H9 (cell line): Measurements from ENCODE around the gene TMEM125. TPM values are rescaled to one million over a fixed set of nuclear protein-coding genes. Genes with fewer than 3 reads are reported as not detected.

Experiments
- DNase-seq: peaks from one replicate; pipeline ENCODE4 v3.0.0-alpha.2; 2017
- H2AFZ ChIP-seq: one replicate; pipeline ENCODE4 v1.6.1; 2013; ENCODE audit warnings: mild to moderate bottlenecking, low read length, control low read depth, moderate library complexity
- H2AK5ac ChIP-seq: 2 replicates; pipeline ENCODE4 v1.6.1; 2013; ENCODE audit warnings: low read length, control low read depth, mixed read lengths; ENCODE audit not compliant: insufficient read length
- H2BK120ac ChIP-seq: one replicate; pipeline ENCODE4 v1.6.1; 2013; ENCODE audit warnings: low read depth, mild to moderate bottlenecking, low read length, control low read depth, inconsistent platforms; ENCODE audit not compliant: poor library complexity, severe bottlenecking
- H2BK12ac ChIP-seq: 2 replicates; pipeline ENCODE4 v1.6.1; 2013; ENCODE audit warnings: low read length, control low read depth, mixed read lengths, low read depth; ENCODE audit not compliant: insufficient read length
- H2BK15ac ChIP-seq: 2 replicates; pipeline ENCODE4 v1.6.1; 2013; ENCODE audit warnings: low read depth, low read length, control low read depth
- H2BK20ac ChIP-seq: one replicate; pipeline ENCODE4 v1.6.1; 2013; ENCODE audit warnings: low read depth, mild to moderate bottlenecking, low read length, control low read depth, inconsistent platforms; ENCODE audit not compliant: poor library complexity, severe bottlenecking
- H2BK5ac ChIP-seq: 2 replicates; pipeline ENCODE4 v1.6.1; 2013; ENCODE audit warnings: low read length, control low read depth, mixed read lengths; ENCODE audit not compliant: insufficient read length
- H3K14ac ChIP-seq: 2 replicates; pipeline ENCODE4 v1.6.1; 2013; ENCODE audit warnings: low read length, control low read depth; ENCODE audit not compliant: insufficient read depth
- H3K18ac ChIP-seq: 2 replicates; pipeline ENCODE4 v1.6.1; 2013; ENCODE audit warnings: low read depth, mild to moderate bottlenecking, mixed read lengths, low read length, control low read depth; ENCODE audit not compliant: insufficient read length
- H3K23ac ChIP-seq: 2 replicates; pipeline ENCODE4 v1.6.1; 2013; ENCODE audit warnings: low read length, control low read depth, mixed read lengths, low read depth; ENCODE audit not compliant: insufficient read length
- H3K23me2 ChIP-seq: 2 replicates; pipeline ENCODE4 v1.6.1; 2013; ENCODE audit warnings: low read depth, mild to moderate bottlenecking, mixed read lengths, low read length, control low read depth; ENCODE audit not compliant: insufficient read length, poor library complexity, severe bottlenecking
- H3K27ac ChIP-seq: 2 replicates; pipeline ENCODE4 v1.5.1; 2013; ENCODE audit warnings: low read length, control low read depth, mixed read lengths, low read depth; ENCODE audit not compliant: insufficient read length
- H3K27me3 ChIP-seq: 2 replicates; pipeline ENCODE4 v1.6.1; 2013; ENCODE audit warnings: low read length, control low read depth, inconsistent platforms; ENCODE audit not compliant: insufficient read depth
- H3K4ac ChIP-seq: 2 replicates; pipeline ENCODE4 v1.6.1; 2013; ENCODE audit warnings: low read depth, mild to moderate bottlenecking, control low read depth, inconsistent platforms, low read length, moderate library complexity
- H3K4me1 ChIP-seq: 2 replicates; pipeline ENCODE4 v1.6.1; 2013; ENCODE audit warnings: low read length, control low read depth, inconsistent platforms; ENCODE audit not compliant: insufficient read depth
- H3K4me2 ChIP-seq: 2 replicates; pipeline ENCODE4 v1.6.1; 2013; ENCODE audit warnings: low read length, control low read depth, mixed read lengths; ENCODE audit not compliant: insufficient read length, insufficient read depth
- H3K56ac ChIP-seq: 2 replicates; pipeline ENCODE4 v1.6.1; 2013; ENCODE audit warnings: low read depth, mild to moderate bottlenecking, mixed read lengths, low read length, control low read depth; ENCODE audit not compliant: insufficient read length
- H3K79me1 ChIP-seq: 2 replicates; pipeline ENCODE4 v1.6.1; 2013; ENCODE audit warnings: low read depth, mild to moderate bottlenecking, moderate library complexity, low read length, control low read depth, inconsistent platforms; ENCODE audit not compliant: insufficient read depth, poor library complexity, severe bottlenecking
- H3K79me2 ChIP-seq: 2 replicates; pipeline ENCODE4 v1.6.1; 2013; ENCODE audit warnings: low read length, control low read depth, inconsistent platforms; ENCODE audit not compliant: insufficient read depth
- H3K9ac ChIP-seq: 2 replicates; pipeline ENCODE4 v1.6.1; 2013; ENCODE audit warnings: low read length, control low read depth, mixed read lengths; ENCODE audit not compliant: insufficient read length; ENCODE audit errors: extremely low read depth
- H3K9me3 ChIP-seq: one replicate; pipeline ENCODE4 v1.6.1; 2013; ENCODE audit warnings: low read depth, low read length, inconsistent platforms; ENCODE audit not compliant: control insufficient read depth
- H3T11ph ChIP-seq: one replicate; pipeline ENCODE4 v1.6.1; 2013; ENCODE audit warnings: mild to moderate bottlenecking, low read length, control low read depth, inconsistent platforms
- H4K20me1 ChIP-seq: one replicate; pipeline ENCODE4 v1.6.1; 2013; ENCODE audit not compliant: control insufficient read depth, insufficient read length, insufficient read depth
- H4K5ac ChIP-seq: 2 replicates; pipeline ENCODE4 v1.6.1; 2013; ENCODE audit warnings: low read depth, mild to moderate bottlenecking, mixed read lengths, low read length, control low read depth; ENCODE audit not compliant: insufficient read length
- H4K8ac ChIP-seq: replicated peaks from 2 replicates; pipeline ENCODE4 v1.6.1; 2013; ENCODE audit warnings: low read length, control low read depth, mixed read lengths, low read depth; ENCODE audit not compliant: insufficient read length
- H4K91ac ChIP-seq: 2 replicates; pipeline ENCODE4 v1.6.1; 2013; ENCODE audit warnings: low read depth, mild to moderate bottlenecking, moderate library complexity, mixed read lengths, low read length, control low read depth; ENCODE audit not compliant: insufficient read length
- H3K27ac Mint-ChIP-seq, 3 experiments: 2 replicates in 2 of 3; 3 replicates in 1 of 3; pipeline ENCODE4 v1.8.0; 2020 to 2021; ENCODE audit warnings: mixed read lengths in 3 of 3, mild to moderate bottlenecking in 1 of 3, moderate library complexity in 1 of 3
- H3K27me3 Mint-ChIP-seq: 2 replicates; pipeline ENCODE4 v1.8.0; 2021; ENCODE audit warnings: low read depth, mild to moderate bottlenecking, moderate library complexity, mixed read lengths
- H3K36me3 Mint-ChIP-seq, 3 experiments: 2 replicates in 2 of 3; 3 replicates in 1 of 3; pipeline ENCODE4 v1.8.0; 2020 to 2021; ENCODE audit warnings: low read depth in 3 of 3, mixed read lengths in 3 of 3; ENCODE audit not compliant: insufficient read depth in 1 of 3
- H3K4me1 Mint-ChIP-seq, 2 experiments: 2 replicates each; pipeline ENCODE4 v1.8.0; 2020; ENCODE audit warnings: mixed read lengths in 2 of 2
- H3K4me3 Mint-ChIP-seq, 2 experiments: 2 replicates in 1 of 2; 3 replicates in 1 of 2; pipeline ENCODE4 v1.8.0; 2020 to 2021; ENCODE audit warnings: mild to moderate bottlenecking in 2 of 2, mixed read lengths in 2 of 2, moderate library complexity in 1 of 2
- H3K9me3 Mint-ChIP-seq, 2 experiments: 2 replicates in 1 of 2; 3 replicates in 1 of 2; pipeline ENCODE4 v1.8.0; 2020; ENCODE audit warnings: mild to moderate bottlenecking in 2 of 2, mixed read lengths in 2 of 2, moderate library complexity in 1 of 2
- WGBS: extraction: QIAGEN DNeasy Blood & Tissue Kit; methylation state at CpG from one replicate; pipeline ENCODE4 v1.1.7; 2013; ENCODE audit warnings: missing lambda C conversion rate, low lambda C conversion rate, mixed read lengths; ENCODE audit not compliant: insufficient read length; ENCODE audit errors: extremely low coverage; 5-methylcytosine and 5-hydroxymethylcytosine counted together
- total RNA-seq: library from RNA; stranded (reverse); gene quantifications from 2 replicates; pipeline ENCODE4 v1.2.1, GENCODE V29; 2021
- TF ChIP-seq, protein P1 (sequence below): fragments of 200-600 bp; sonication (generic); conservative IDR thresholded peaks from 3 replicates; pipeline ENCODE4 v1.8.0; 2021; ENCODE audit warnings: antibody characterized with exemption, mild to moderate bottlenecking

Gene TMEM125
- total RNA-seq, 1 experiment from 2014 or later: 19.6 TPM

DNA sequence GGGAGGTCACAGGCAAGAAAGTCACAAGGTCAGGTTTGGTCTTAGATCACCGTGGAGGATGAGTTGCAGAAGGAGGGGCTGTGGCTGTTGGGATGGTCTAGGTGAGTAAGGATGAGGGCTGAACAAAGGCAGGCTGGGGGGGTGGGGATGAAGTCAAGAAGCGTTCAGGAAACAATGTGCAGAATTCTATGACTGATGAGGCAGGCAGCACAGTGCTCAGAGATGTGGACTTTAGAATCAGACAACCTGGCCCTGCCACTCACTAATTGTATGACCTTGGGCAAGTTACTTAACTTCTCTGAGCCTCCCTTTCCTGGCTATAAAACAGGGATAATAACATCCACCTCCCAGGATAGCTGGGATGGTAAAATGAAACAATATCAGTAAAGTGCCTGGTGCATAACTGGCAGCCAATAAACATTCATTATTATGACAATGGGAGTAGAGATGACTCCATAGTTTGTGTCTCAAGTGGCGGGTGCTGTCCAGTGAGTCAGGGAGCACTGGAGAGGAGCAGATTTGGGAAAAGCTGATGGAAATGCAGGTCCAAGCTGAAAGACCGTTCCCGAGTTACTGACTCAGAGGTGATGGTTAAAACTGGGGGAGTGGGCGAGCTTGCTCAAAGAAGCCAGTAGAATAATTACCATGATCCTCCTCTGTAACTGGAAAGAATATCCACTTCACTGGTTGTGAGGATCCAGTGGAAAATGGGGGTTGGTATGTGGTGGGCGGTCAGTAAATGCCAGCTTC is 33.1 kb downstream of the TMEM125 start:
- Mint-ChIP-seq H3K4me1 (peaks cover 27 to 40% of the 10 kb centered on the region in 2 experiments), H3K27ac (peak overlapping the region in 1 of 3 experiments; percentile 46; a peak in 2 of 7 replicates), H3K36me3 (no peaks in the 10 kb centered on the region; a peak in 1 of 7 replicates), H3K4me3 (no peak overlapping the region; a peak in 1 of 5 replicates), H3K9me3 (no peaks in the 10 kb centered on the region), H3K27me3 (peaks cover 12% of the 10 kb centered on the region)
- H3K9ac ChIP-seq: no peak overlapping the region
- H4K91ac ChIP-seq: no peak overlapping the region
- no peaks in the 10 kb centered on the region for H4K20me1 ChIP-seq
- no peak overlapping the region for H2BK120ac ChIP-seq
- no peak overlapping the region for H2BK12ac ChIP-seq
- no peak overlapping the region for H2BK15ac ChIP-seq
- no peak overlapping the region for H3T11ph ChIP-seq
- no peaks in the 10 kb centered on the region for H3K23me2 ChIP-seq
- H3K18ac ChIP-seq: no peak overlapping the region
- no peak overlapping the region for H2AK5ac ChIP-seq
- DNase-seq: no peak
- no peak overlapping the region for H2AFZ ChIP-seq
- no peak overlapping the region for H2BK5ac ChIP-seq
- H3K79me1 ChIP-seq: no peaks in the 10 kb centered on the region
- H3K27me3 ChIP-seq: no peaks in the 10 kb centered on the region
- H3K9me3 ChIP-seq: no peaks in the 10 kb centered on the region
- H2BK20ac ChIP-seq: no peak overlapping the region
- WGBS: no CpG with 5 or more reads among the region's 7 CpGs
- H3K4me2 ChIP-seq: no peak overlapping the region
- TF ChIP-seq, protein P1, sequence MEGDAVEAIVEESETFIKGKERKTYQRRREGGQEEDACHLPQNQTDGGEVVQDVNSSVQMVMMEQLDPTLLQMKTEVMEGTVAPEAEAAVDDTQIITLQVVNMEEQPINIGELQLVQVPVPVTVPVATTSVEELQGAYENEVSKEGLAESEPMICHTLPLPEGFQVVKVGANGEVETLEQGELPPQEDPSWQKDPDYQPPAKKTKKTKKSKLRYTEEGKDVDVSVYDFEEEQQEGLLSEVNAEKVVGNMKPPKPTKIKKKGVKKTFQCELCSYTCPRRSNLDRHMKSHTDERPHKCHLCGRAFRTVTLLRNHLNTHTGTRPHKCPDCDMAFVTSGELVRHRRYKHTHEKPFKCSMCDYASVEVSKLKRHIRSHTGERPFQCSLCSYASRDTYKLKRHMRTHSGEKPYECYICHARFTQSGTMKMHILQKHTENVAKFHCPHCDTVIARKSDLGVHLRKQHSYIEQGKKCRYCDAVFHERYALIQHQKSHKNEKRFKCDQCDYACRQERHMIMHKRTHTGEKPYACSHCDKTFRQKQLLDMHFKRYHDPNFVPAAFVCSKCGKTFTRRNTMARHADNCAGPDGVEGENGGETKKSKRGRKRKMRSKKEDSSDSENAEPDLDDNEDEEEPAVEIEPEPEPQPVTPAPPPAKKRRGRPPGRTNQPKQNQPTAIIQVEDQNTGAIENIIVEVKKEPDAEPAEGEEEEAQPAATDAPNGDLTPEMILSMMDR: no peak
- H3K23ac ChIP-seq: no peak overlapping the region
- no peak overlapping the region for H4K8ac ChIP-seq
- no peak overlapping the region for H3K14ac ChIP-seq
- no peaks in the 10 kb centered on the region; the same call in 1 of the 2 replicates for H3K4me1 ChIP-seq
- no peak overlapping the region for H4K5ac ChIP-seq
- H3K27ac ChIP-seq: no peak overlapping the region
- no peaks in the 10 kb centered on the region for H3K79me2 ChIP-seq
- no peak overlapping the region for H3K56ac ChIP-seq
- no peak overlapping the region for H3K4ac ChIP-seq
